Liver (tissue), 9 donors: Measurements from ENCODE around the gene HUNK. TPM values are rescaled to one million over a fixed set of nuclear protein-coding genes. Genes with fewer than 3 reads are reported as not detected.

ENCODE experiments used
- DNase-seq: peaks from one replicate; pipeline ENCODE4 v3.0.0-alpha.2; 2017; ENCODE audit warnings: low spot score
- H3K27ac ChIP-seq, 2 donors: one replicate each; pipeline ENCODE4 v1.7.0; 2013; ENCODE audit warnings: inconsistent platforms in 2 of 2, low read length in 2 of 2, control low read depth in 1 of 2, low read depth in 1 of 2, mild to moderate bottlenecking in 1 of 2
- H3K27me3 ChIP-seq, 4 donors: one replicate each; pipeline versions ENCODE4 v1.6.1 to v1.7.0; 2013; ENCODE audit warnings: low read length in 3 of 4, inconsistent platforms in 1 of 4, mild to moderate bottlenecking in 1 of 4, moderate library complexity in 1 of 4; ENCODE audit not compliant: control insufficient read depth in 4 of 4, insufficient read depth in 4 of 4
- H3K36me3 ChIP-seq, 4 donors: one replicate each; pipeline versions ENCODE4 v1.6.1 to v1.7.0; 2013; ENCODE audit warnings: low read length in 3 of 4, mild to moderate bottlenecking in 3 of 4, low read depth in 1 of 4, moderate library complexity in 1 of 4; ENCODE audit not compliant: control insufficient read depth in 4 of 4, insufficient read depth in 3 of 4
- H3K4me1 ChIP-seq, 4 donors: one replicate each; pipeline versions ENCODE4 v1.6.1 to v1.7.0; 2013; ENCODE audit warnings: low read length in 3 of 4, mild to moderate bottlenecking in 3 of 4, moderate library complexity in 1 of 4; ENCODE audit not compliant: control insufficient read depth in 4 of 4, insufficient read depth in 4 of 4
- H3K4me3 ChIP-seq, 3 donors: one replicate each; pipeline versions ENCODE4 v1.6.1 to v1.7.0; 2013; ENCODE audit warnings: low read length in 3 of 3, control low read depth in 1 of 3, low read depth in 1 of 3, mild to moderate bottlenecking in 1 of 3
- H3K9ac ChIP-seq, 2 donors: one replicate each; pipeline ENCODE4 v1.7.0; 2013; ENCODE audit warnings: low read length in 2 of 2, mild to moderate bottlenecking in 2 of 2, moderate library complexity in 2 of 2, control low read depth in 1 of 2, low read depth in 1 of 2
- H3K9me3 ChIP-seq, 4 donors: one replicate each; pipeline versions ENCODE4 v1.6.1 to v1.7.0; 2013; ENCODE audit warnings: low read length in 3 of 4; ENCODE audit not compliant: control insufficient read depth in 4 of 4
- EGR1 ChIP-seq, 2 donors: IDR thresholded peaks; 2 replicates each; pipeline ENCODE4 v1.6.1; 2016 to 2018; ENCODE audit warnings: antibody characterized with exemption in 2 of 2, low read depth in 2 of 2
- FOXA1 ChIP-seq: IDR thresholded peaks from 2 replicates; pipeline ENCODE4 v1.6.1; 2016; ENCODE audit warnings: antibody characterized with exemption
- FOXA2 ChIP-seq: IDR thresholded peaks from 2 replicates; pipeline ENCODE4 v1.6.1; 2016; ENCODE audit warnings: antibody characterized with exemption
- GABPA ChIP-seq, 2 donors: IDR thresholded peaks in 1 of 2; conservative IDR thresholded peaks in 1 of 2; 2 replicates each; pipeline ENCODE4 v1.6.1; 2016; ENCODE audit warnings: antibody characterized with exemption in 2 of 2, mild to moderate bottlenecking in 1 of 2, moderate library complexity in 1 of 2
- HNF4A ChIP-seq, 2 donors: conservative IDR thresholded peaks; 2 replicates each; pipeline ENCODE4 v1.6.1; 2016; ENCODE audit warnings: antibody characterized with exemption in 2 of 2, mild to moderate bottlenecking in 2 of 2
- HNF4G ChIP-seq: IDR thresholded peaks from 2 replicates; pipeline ENCODE4 v1.6.1; 2016; ENCODE audit warnings: antibody characterized with exemption
- JUND ChIP-seq, 2 donors: IDR thresholded peaks; 2 replicates each; pipeline ENCODE4 v1.6.1; 2016; ENCODE audit warnings: antibody characterized with exemption in 2 of 2
- NR2F2 ChIP-seq: IDR thresholded peaks from 2 replicates; pipeline ENCODE4 v1.6.1; 2016; ENCODE audit warnings: antibody characterized with exemption
- RAD21 ChIP-seq, 2 donors: IDR thresholded peaks; 2 replicates each; pipeline ENCODE4 v1.6.1; 2016; ENCODE audit warnings: antibody characterized with exemption in 2 of 2, mild to moderate bottlenecking in 2 of 2
- RXRA ChIP-seq, 2 donors: IDR thresholded peaks; 2 replicates each; pipeline ENCODE4 v1.6.1; 2017 to 2018; ENCODE audit warnings: antibody characterized with exemption in 2 of 2, mild to moderate bottlenecking in 1 of 2
- SP1 ChIP-seq: IDR thresholded peaks from 2 replicates; pipeline ENCODE4 v1.6.1; 2018; ENCODE audit warnings: antibody characterized with exemption, mild to moderate bottlenecking
- TAF1 ChIP-seq: conservative IDR thresholded peaks from 2 replicates; pipeline ENCODE4 v1.6.1; 2016; ENCODE audit warnings: antibody characterized with exemption, mild to moderate bottlenecking
- YY1 ChIP-seq: IDR thresholded peaks from 2 replicates; pipeline ENCODE4 v1.6.1; 2016; ENCODE audit warnings: antibody characterized with exemption, mild to moderate bottlenecking
- WGBS: extraction: QIAGEN DNeasy Blood & Tissue Kit; methylation state at CpG from one replicate; pipeline ENCODE4 v1.1.7; 2013; 5-methylcytosine and 5-hydroxymethylcytosine counted together
- polyA plus RNA-seq, 2 donors: library from polyadenylated mRNA; stranded (reverse) in 1 of 2; unstranded in 1 of 2; fragments of 200-250 nt in 1 of 2; fragments of >200 nt in 1 of 2; fragmentation: Nextera tagmentation in 1 of 2; extraction: Ambion mirVana in 1 of 2; gene quantifications; one replicate each; pipeline versions ENCODE4 v1.2.1 to v1.2.3, GENCODE V29; 2013 to 2015
- total RNA-seq, 2 donors: library from RNA; depleted of rRNA; stranded (reverse); fragments of >200 nt; gene quantifications; one replicate each; pipeline ENCODE4 v1.2.3, GENCODE V29; 2014
- TF ChIP-seq, protein P1 (sequence below): IDR thresholded peaks from 2 replicates; pipeline ENCODE4 v1.6.1; 2016; ENCODE audit warnings: antibody characterized with exemption
- TF ChIP-seq, protein P2 (sequence below): IDR thresholded peaks from 2 replicates; pipeline ENCODE4 v1.6.1; 2016; ENCODE audit warnings: antibody characterized with exemption
- TF ChIP-seq, protein P3 (sequence below): fragments of 150-350 bp; IDR thresholded peaks from 2 replicates; pipeline ENCODE4 v1.5.1; 2017; ENCODE audit warnings: improper control_type of control experiment, low read depth, low read length; ENCODE audit not compliant: missing input control
- TF ChIP-seq, protein P4 (sequence below): IDR thresholded peaks from 2 replicates; pipeline ENCODE4 v1.6.1; 2016; ENCODE audit warnings: antibody characterized with exemption, mild to moderate bottlenecking
- TF ChIP-seq, protein P5 (sequence below): IDR thresholded peaks from 2 replicates; pipeline ENCODE4 v1.6.1; 2016; ENCODE audit warnings: antibody characterized with exemption
- donor health status: healthy.
- donor health status: healthy.
- donor health status: healthy.
- donor health status: healthy.
- donor health status: healthy.

Gene HUNK
- total and polyA plus RNA-seq, 4 donors, result 0.11 to 0.92 (median 0.30) TPM

DNA sequence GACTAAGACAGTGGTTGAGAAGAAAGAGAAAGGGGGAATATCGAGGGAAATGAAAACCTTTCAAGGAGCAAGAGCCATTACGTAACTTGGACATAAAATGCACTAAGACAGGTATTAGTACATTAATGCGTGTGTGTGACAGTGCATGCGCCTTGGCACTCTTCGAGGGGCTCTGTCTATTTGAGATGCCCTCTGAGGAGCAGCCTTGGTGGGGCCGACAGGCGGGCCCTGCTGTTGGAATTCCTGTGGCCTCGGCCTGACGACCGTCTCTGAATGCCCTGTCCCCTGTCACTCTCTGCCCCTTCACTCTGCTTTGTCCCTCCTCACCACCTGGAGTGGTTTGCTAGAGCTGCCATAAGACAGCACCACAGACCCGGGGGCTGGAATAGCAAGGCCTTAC, 12.3 kb downstream of the HUNK start:
- H3K9ac ChIP-seq, result no peak overlapping the region
- no peak overlapping the region for H3K4me3 ChIP-seq
- no peaks in the 10 kb centered on the region for H3K27me3 ChIP-seq
- no peaks in the 10 kb centered on the region for H3K36me3 ChIP-seq
- 97% methylated on average over 11 of the region's 11 CpGs for WGBS
- no peak overlapping the region for H3K27ac ChIP-seq
- peaks cover 0 to 6% (median 0%) of the 10 kb centered on the region in 4 donors for H3K4me1 ChIP-seq
- H3K9me3 ChIP-seq, result peaks cover 0 to 1% (median 0%) of the 10 kb centered on the region in 4 donors
- TF ChIP-seq, protein P1, sequence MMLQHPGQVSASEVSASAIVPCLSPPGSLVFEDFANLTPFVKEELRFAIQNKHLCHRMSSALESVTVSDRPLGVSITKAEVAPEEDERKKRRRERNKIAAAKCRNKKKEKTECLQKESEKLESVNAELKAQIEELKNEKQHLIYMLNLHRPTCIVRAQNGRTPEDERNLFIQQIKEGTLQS, result no peak
- TF ChIP-seq JUND (IDR thresholded peaks at IDR 0.05), result no peak
- TF ChIP-seq TAF1, result no peak
- TF ChIP-seq SP1, result no peak
- no peak for TF ChIP-seq YY1
- TF ChIP-seq EGR1 (IDR thresholded peaks at IDR 0.05; ENCODE audit: low read depth in 2 of 2), result no peak
- TF ChIP-seq, protein P2, sequence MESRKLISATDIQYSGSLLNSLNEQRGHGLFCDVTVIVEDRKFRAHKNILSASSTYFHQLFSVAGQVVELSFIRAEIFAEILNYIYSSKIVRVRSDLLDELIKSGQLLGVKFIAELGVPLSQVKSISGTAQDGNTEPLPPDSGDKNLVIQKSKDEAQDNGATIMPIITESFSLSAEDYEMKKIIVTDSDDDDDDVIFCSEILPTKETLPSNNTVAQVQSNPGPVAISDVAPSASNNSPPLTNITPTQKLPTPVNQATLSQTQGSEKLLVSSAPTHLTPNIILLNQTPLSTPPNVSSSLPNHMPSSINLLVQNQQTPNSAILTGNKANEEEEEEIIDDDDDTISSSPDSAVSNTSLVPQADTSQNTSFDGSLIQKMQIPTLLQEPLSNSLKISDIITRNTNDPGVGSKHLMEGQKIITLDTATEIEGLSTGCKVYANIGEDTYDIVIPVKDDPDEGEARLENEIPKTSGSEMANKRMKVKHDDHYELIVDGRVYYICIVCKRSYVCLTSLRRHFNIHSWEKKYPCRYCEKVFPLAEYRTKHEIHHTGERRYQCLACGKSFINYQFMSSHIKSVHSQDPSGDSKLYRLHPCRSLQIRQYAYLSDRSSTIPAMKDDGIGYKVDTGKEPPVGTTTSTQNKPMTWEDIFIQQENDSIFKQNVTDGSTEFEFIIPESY, result no peak
- no peak for TF ChIP-seq FOXA1
- no peak for TF ChIP-seq NR2F2
- no peak for TF ChIP-seq HNF4G
- TF ChIP-seq, protein P3, sequence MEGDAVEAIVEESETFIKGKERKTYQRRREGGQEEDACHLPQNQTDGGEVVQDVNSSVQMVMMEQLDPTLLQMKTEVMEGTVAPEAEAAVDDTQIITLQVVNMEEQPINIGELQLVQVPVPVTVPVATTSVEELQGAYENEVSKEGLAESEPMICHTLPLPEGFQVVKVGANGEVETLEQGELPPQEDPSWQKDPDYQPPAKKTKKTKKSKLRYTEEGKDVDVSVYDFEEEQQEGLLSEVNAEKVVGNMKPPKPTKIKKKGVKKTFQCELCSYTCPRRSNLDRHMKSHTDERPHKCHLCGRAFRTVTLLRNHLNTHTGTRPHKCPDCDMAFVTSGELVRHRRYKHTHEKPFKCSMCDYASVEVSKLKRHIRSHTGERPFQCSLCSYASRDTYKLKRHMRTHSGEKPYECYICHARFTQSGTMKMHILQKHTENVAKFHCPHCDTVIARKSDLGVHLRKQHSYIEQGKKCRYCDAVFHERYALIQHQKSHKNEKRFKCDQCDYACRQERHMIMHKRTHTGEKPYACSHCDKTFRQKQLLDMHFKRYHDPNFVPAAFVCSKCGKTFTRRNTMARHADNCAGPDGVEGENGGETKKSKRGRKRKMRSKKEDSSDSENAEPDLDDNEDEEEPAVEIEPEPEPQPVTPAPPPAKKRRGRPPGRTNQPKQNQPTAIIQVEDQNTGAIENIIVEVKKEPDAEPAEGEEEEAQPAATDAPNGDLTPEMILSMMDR, result no peak
- TF ChIP-seq HNF4A (conservative IDR thresholded peaks at IDR 0.05), result no peak
- TF ChIP-seq RAD21 (IDR thresholded peaks at IDR 0.05), result no peak
- TF ChIP-seq RXRA (IDR thresholded peaks at IDR 0.05), result no peak
- TF ChIP-seq, protein P4, sequence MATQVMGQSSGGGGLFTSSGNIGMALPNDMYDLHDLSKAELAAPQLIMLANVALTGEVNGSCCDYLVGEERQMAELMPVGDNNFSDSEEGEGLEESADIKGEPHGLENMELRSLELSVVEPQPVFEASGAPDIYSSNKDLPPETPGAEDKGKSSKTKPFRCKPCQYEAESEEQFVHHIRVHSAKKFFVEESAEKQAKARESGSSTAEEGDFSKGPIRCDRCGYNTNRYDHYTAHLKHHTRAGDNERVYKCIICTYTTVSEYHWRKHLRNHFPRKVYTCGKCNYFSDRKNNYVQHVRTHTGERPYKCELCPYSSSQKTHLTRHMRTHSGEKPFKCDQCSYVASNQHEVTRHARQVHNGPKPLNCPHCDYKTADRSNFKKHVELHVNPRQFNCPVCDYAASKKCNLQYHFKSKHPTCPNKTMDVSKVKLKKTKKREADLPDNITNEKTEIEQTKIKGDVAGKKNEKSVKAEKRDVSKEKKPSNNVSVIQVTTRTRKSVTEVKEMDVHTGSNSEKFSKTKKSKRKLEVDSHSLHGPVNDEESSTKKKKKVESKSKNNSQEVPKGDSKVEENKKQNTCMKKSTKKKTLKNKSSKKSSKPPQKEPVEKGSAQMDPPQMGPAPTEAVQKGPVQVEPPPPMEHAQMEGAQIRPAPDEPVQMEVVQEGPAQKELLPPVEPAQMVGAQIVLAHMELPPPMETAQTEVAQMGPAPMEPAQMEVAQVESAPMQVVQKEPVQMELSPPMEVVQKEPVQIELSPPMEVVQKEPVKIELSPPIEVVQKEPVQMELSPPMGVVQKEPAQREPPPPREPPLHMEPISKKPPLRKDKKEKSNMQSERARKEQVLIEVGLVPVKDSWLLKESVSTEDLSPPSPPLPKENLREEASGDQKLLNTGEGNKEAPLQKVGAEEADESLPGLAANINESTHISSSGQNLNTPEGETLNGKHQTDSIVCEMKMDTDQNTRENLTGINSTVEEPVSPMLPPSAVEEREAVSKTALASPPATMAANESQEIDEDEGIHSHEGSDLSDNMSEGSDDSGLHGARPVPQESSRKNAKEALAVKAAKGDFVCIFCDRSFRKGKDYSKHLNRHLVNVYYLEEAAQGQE, result no peak
- TF ChIP-seq GABPA (IDR thresholded peaks at IDR 0.05 in 1 of 2, conservative IDR thresholded peaks at IDR 0.05 in 1 of 2), result no peak
- TF ChIP-seq FOXA2, result no peak
- TF ChIP-seq, protein P5, sequence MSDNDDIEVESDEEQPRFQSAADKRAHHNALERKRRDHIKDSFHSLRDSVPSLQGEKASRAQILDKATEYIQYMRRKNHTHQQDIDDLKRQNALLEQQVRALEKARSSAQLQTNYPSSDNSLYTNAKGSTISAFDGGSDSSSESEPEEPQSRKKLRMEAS, result no peak
- DNase-seq, result no peak
